Liver (tissue), 9 donors: ENCODE data around the gene FAT2. TPM values are rescaled to one million over a fixed set of nuclear protein-coding genes. Genes with fewer than 3 reads are reported as not detected.

ENCODE experiments used
- DNase-seq: peaks from one replicate; pipeline ENCODE4 v3.0.0-alpha.2; 2017; ENCODE audit warnings: low spot score
- H3K27ac ChIP-seq, 2 donors: one replicate each; pipeline ENCODE4 v1.7.0; 2013; ENCODE audit warnings: inconsistent platforms in 2 of 2, low read length in 2 of 2, control low read depth in 1 of 2, low read depth in 1 of 2, mild to moderate bottlenecking in 1 of 2
- H3K27me3 ChIP-seq, 4 donors: one replicate each; pipeline versions ENCODE4 v1.6.1 to v1.7.0; 2013; ENCODE audit warnings: low read length in 3 of 4, inconsistent platforms in 1 of 4, mild to moderate bottlenecking in 1 of 4, moderate library complexity in 1 of 4; ENCODE audit not compliant: control insufficient read depth in 4 of 4, insufficient read depth in 4 of 4
- H3K36me3 ChIP-seq, 4 donors: one replicate each; pipeline versions ENCODE4 v1.6.1 to v1.7.0; 2013; ENCODE audit warnings: low read length in 3 of 4, mild to moderate bottlenecking in 3 of 4, low read depth in 1 of 4, moderate library complexity in 1 of 4; ENCODE audit not compliant: control insufficient read depth in 4 of 4, insufficient read depth in 3 of 4
- H3K4me1 ChIP-seq, 4 donors: one replicate each; pipeline versions ENCODE4 v1.6.1 to v1.7.0; 2013; ENCODE audit warnings: low read length in 3 of 4, mild to moderate bottlenecking in 3 of 4, moderate library complexity in 1 of 4; ENCODE audit not compliant: control insufficient read depth in 4 of 4, insufficient read depth in 4 of 4
- H3K4me3 ChIP-seq, 3 donors: one replicate each; pipeline versions ENCODE4 v1.6.1 to v1.7.0; 2013; ENCODE audit warnings: low read length in 3 of 3, control low read depth in 1 of 3, low read depth in 1 of 3, mild to moderate bottlenecking in 1 of 3
- H3K9ac ChIP-seq, 2 donors: one replicate each; pipeline ENCODE4 v1.7.0; 2013; ENCODE audit warnings: low read length in 2 of 2, mild to moderate bottlenecking in 2 of 2, moderate library complexity in 2 of 2, control low read depth in 1 of 2, low read depth in 1 of 2
- H3K9me3 ChIP-seq, 4 donors: one replicate each; pipeline versions ENCODE4 v1.6.1 to v1.7.0; 2013; ENCODE audit warnings: low read length in 3 of 4; ENCODE audit not compliant: control insufficient read depth in 4 of 4
- ATF3 ChIP-seq: IDR thresholded peaks from 2 replicates; pipeline ENCODE4 v1.6.1; 2016; ENCODE audit warnings: antibody characterized with exemption
- CTCF ChIP-seq: fragments of 150-350 bp; IDR thresholded peaks from 2 replicates; pipeline ENCODE4 v1.5.1; 2017; ENCODE audit warnings: improper control_type of control experiment, low read depth, low read length; ENCODE audit not compliant: missing input control
- EGR1 ChIP-seq, 2 donors: IDR thresholded peaks; 2 replicates each; pipeline ENCODE4 v1.6.1; 2016 to 2018; ENCODE audit warnings: antibody characterized with exemption in 2 of 2, low read depth in 2 of 2
- FOXA1 ChIP-seq: IDR thresholded peaks from 2 replicates; pipeline ENCODE4 v1.6.1; 2016; ENCODE audit warnings: antibody characterized with exemption
- FOXA2 ChIP-seq: IDR thresholded peaks from 2 replicates; pipeline ENCODE4 v1.6.1; 2016; ENCODE audit warnings: antibody characterized with exemption
- GABPA ChIP-seq, 2 donors: IDR thresholded peaks in 1 of 2; conservative IDR thresholded peaks in 1 of 2; 2 replicates each; pipeline ENCODE4 v1.6.1; 2016; ENCODE audit warnings: antibody characterized with exemption in 2 of 2, mild to moderate bottlenecking in 1 of 2, moderate library complexity in 1 of 2
- HNF4A ChIP-seq, 2 donors: conservative IDR thresholded peaks; 2 replicates each; pipeline ENCODE4 v1.6.1; 2016; ENCODE audit warnings: antibody characterized with exemption in 2 of 2, mild to moderate bottlenecking in 2 of 2
- HNF4G ChIP-seq: IDR thresholded peaks from 2 replicates; pipeline ENCODE4 v1.6.1; 2016; ENCODE audit warnings: antibody characterized with exemption
- JUND ChIP-seq, 2 donors: IDR thresholded peaks; 2 replicates each; pipeline ENCODE4 v1.6.1; 2016; ENCODE audit warnings: antibody characterized with exemption in 2 of 2
- MAX ChIP-seq: IDR thresholded peaks from 2 replicates; pipeline ENCODE4 v1.6.1; 2016; ENCODE audit warnings: antibody characterized with exemption
- NR2F2 ChIP-seq: IDR thresholded peaks from 2 replicates; pipeline ENCODE4 v1.6.1; 2016; ENCODE audit warnings: antibody characterized with exemption
- RAD21 ChIP-seq, 2 donors: IDR thresholded peaks; 2 replicates each; pipeline ENCODE4 v1.6.1; 2016; ENCODE audit warnings: antibody characterized with exemption in 2 of 2, mild to moderate bottlenecking in 2 of 2
- REST ChIP-seq: IDR thresholded peaks from 2 replicates; pipeline ENCODE4 v1.6.1; 2016; ENCODE audit warnings: antibody characterized with exemption, mild to moderate bottlenecking
- RXRA ChIP-seq, 2 donors: IDR thresholded peaks; 2 replicates each; pipeline ENCODE4 v1.6.1; 2017 to 2018; ENCODE audit warnings: antibody characterized with exemption in 2 of 2, mild to moderate bottlenecking in 1 of 2
- SP1 ChIP-seq: IDR thresholded peaks from 2 replicates; pipeline ENCODE4 v1.6.1; 2018; ENCODE audit warnings: antibody characterized with exemption, mild to moderate bottlenecking
- TAF1 ChIP-seq: conservative IDR thresholded peaks from 2 replicates; pipeline ENCODE4 v1.6.1; 2016; ENCODE audit warnings: antibody characterized with exemption, mild to moderate bottlenecking
- YY1 ChIP-seq: IDR thresholded peaks from 2 replicates; pipeline ENCODE4 v1.6.1; 2016; ENCODE audit warnings: antibody characterized with exemption, mild to moderate bottlenecking
- ZBTB33 ChIP-seq: IDR thresholded peaks from 2 replicates; pipeline ENCODE4 v1.6.1; 2016; ENCODE audit warnings: antibody characterized with exemption
- WGBS: extraction: QIAGEN DNeasy Blood & Tissue Kit; methylation state at CpG from one replicate; pipeline ENCODE4 v1.1.7; 2013; 5-methylcytosine and 5-hydroxymethylcytosine counted together
- polyA plus RNA-seq, 2 donors: library from polyadenylated mRNA; stranded (reverse) in 1 of 2; unstranded in 1 of 2; fragments of 200-250 nt in 1 of 2; fragments of >200 nt in 1 of 2; fragmentation: Nextera tagmentation in 1 of 2; extraction: Ambion mirVana in 1 of 2; gene quantifications; one replicate each; pipeline versions ENCODE4 v1.2.1 to v1.2.3, GENCODE V29; 2013 to 2015
- total RNA-seq, 2 donors: library from RNA; depleted of rRNA; stranded (reverse); fragments of >200 nt; gene quantifications; one replicate each; pipeline ENCODE4 v1.2.3, GENCODE V29; 2014
- donor health status: healthy.
- donor health status: healthy.
- donor health status: healthy.
- donor health status: healthy.
- donor health status: healthy.

FAT2 gene
- total and polyA plus RNA-seq, 4 donors, result under 0.01 to 0.07 TPM; not detected in 2

- H3K4me3 ChIP-seq, result no peak overlapping the region
- 64% methylated on average over 3 of the region's 3 CpGs for WGBS
- peaks cover 0 to 8% (median 0%) of the 10 kb centered on the region in 4 donors for H3K27me3 ChIP-seq
- no peak overlapping the region for H3K9ac ChIP-seq
- no peak for DNase-seq
- no peaks in the 10 kb centered on the region for H3K9me3 ChIP-seq
- no peak for TF ChIP-seq REST
- no peak for TF ChIP-seq RAD21 (IDR thresholded peaks at IDR 0.05)
- TF ChIP-seq FOXA2, result no peak
- TF ChIP-seq GABPA (IDR thresholded peaks at IDR 0.05 in 1 of 2, conservative IDR thresholded peaks at IDR 0.05 in 1 of 2), result no peak
- TF ChIP-seq JUND (IDR thresholded peaks at IDR 0.05), result no peak
- TF ChIP-seq FOXA1, result no peak
- TF ChIP-seq NR2F2, result no peak
- TF ChIP-seq EGR1 (IDR thresholded peaks at IDR 0.05; ENCODE audit: low read depth in 2 of 2), result no peak
- TF ChIP-seq YY1, result no peak
- no peak for TF ChIP-seq ZBTB33
- no peak for TF ChIP-seq MAX
- TF ChIP-seq RXRA (IDR thresholded peaks at IDR 0.05), result no peak
- TF ChIP-seq HNF4G, result no peak
- no peak for TF ChIP-seq ATF3
- no peak for TF ChIP-seq TAF1
- TF ChIP-seq HNF4A (conservative IDR thresholded peaks at IDR 0.05), result no peak
- no peak for TF ChIP-seq SP1
- TF ChIP-seq CTCF, result no peak
- H3K36me3 ChIP-seq, result no peaks in the 10 kb centered on the region
- no peak overlapping the region for H3K27ac ChIP-seq
- no peaks in the 10 kb centered on the region for H3K4me1 ChIP-seq
Observed at GRCh38 chr5:151605559-151605958, 14.4 kb upstream of the FAT2 start.
